ENCODE data around the gene ZNF541.

DNA sequence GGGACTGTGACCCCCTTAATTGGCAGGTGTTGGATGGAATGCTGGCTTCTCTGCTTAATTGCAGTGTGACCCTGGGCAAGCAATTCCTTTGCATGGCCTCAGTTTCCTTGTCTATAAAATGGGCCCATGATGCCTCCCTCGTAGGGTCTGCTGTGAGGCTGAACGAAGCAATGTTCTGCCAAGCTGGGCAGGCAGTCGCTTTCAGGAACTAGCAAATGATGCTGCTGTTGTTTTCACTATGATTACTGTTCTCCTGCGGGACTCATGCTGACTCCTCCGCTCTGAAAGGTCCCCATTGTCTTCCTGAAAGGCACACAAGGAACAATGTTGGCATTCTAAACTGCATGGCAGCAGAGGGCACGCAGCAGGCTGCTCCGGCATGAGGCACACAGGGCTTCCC lies 42.8 kb upstream of the ZNF541 start:
- TF ChIP-seq GATA2 (IDR thresholded peaks at IDR 0.05; ENCODE audit: low read depth, low read length): no peak
- no peak for TF ChIP-seq GATA3 (IDR thresholded peaks at IDR 0.05; ENCODE audit: low read depth, low read length)

Measured in SH-SY5Y (cell line).